Neural cell (in vitro differentiated cells): ENCODE data around the gene ASIC3. TPM values are rescaled to one million over a fixed set of nuclear protein-coding genes. Genes with fewer than 3 reads are reported as not detected.

Experiments
- H2AFZ ChIP-seq: fragments of 200-600, 300-800 bp; sonication (generic), shearing (Covaris generic); 2 replicates; pipeline ENCODE4 v1.6.0; 2014; ENCODE audit warnings: low read depth, mild to moderate bottlenecking, antibody characterized with exemption, low read length, moderate library complexity
- H3F3A ChIP-seq: fragments of 200-600 bp; shearing (Covaris generic); 2 replicates; pipeline ENCODE4 v1.6.1; 2016; ENCODE audit warnings: mild to moderate bottlenecking, moderate library complexity, mixed read lengths, antibody characterized with exemption, low read length; ENCODE audit not compliant: insufficient read depth, poor library complexity, severe bottlenecking
- H3K27ac ChIP-seq: fragments of 200-600, 300-800 bp; sonication (generic), shearing (Covaris generic); 2 replicates; pipeline ENCODE4 v1.5.1; 2014; ENCODE audit warnings: mild to moderate bottlenecking, low read length, moderate library complexity
- H3K27me3 ChIP-seq: fragments of 300-800, 200-600 bp; sonication (generic), shearing (Covaris generic); 2 replicates; pipeline ENCODE4 v1.6.0; 2014; ENCODE audit warnings: mild to moderate bottlenecking, low read depth, low read length, moderate library complexity; ENCODE audit not compliant: insufficient read depth
- H3K36me3 ChIP-seq: fragments of 300-800, 200-600 bp; sonication (generic), shearing (Covaris generic); 2 replicates; pipeline ENCODE4 v1.5.1; 2014; ENCODE audit warnings: mild to moderate bottlenecking, antibody characterized with exemption, low read length, moderate library complexity; ENCODE audit not compliant: insufficient read depth
- H3K4me2 ChIP-seq: fragments of 300-800, 200-600 bp; sonication (generic), shearing (Covaris generic); 2 replicates; pipeline ENCODE4 v1.6.0; 2014; ENCODE audit warnings: mild to moderate bottlenecking, low read length
- H3K4me3 ChIP-seq: fragments of 300-800, 200-600 bp; sonication (generic), shearing (Covaris generic); 2 replicates; pipeline ENCODE4 v1.5.1; 2014; ENCODE audit warnings: mild to moderate bottlenecking, low read length, moderate library complexity
- H3K79me2 ChIP-seq: fragments of 200-600 bp; shearing (Covaris generic); replicated peaks from 2 replicates; pipeline ENCODE4 v1.6.0; 2014; ENCODE audit warnings: mild to moderate bottlenecking, low read length, moderate library complexity; ENCODE audit not compliant: insufficient read depth
- H3K9ac ChIP-seq: fragments of 300-800, 200-600 bp; sonication (generic), shearing (Covaris generic); 2 replicates; pipeline ENCODE4 v1.6.1; 2016; ENCODE audit warnings: mild to moderate bottlenecking, low read length, mixed read lengths
- H3K9me2 ChIP-seq: fragments of 200-600 bp; shearing (Covaris generic); 2 replicates; pipeline ENCODE4 v1.6.1; 2016; ENCODE audit warnings: mild to moderate bottlenecking, low read length, mixed read lengths; ENCODE audit not compliant: insufficient read depth
- H3K9me3 ChIP-seq: fragments of 200-600, 300-800 bp; sonication (generic), shearing (Covaris generic); 2 replicates; pipeline ENCODE4 v1.6.1; 2016; ENCODE audit warnings: mild to moderate bottlenecking, mixed run types, low read length, moderate library complexity, mixed read lengths
- H4K20me1 ChIP-seq: fragments of 200-600 bp; shearing (Covaris generic); 2 replicates; pipeline ENCODE4 v1.6.1; 2016; ENCODE audit warnings: mild to moderate bottlenecking, mixed run types; ENCODE audit not compliant: insufficient read depth
- CTCF ChIP-seq: fragments of 450-650 bp; IDR thresholded peaks from 2 replicates; pipeline ENCODE4 v1.5.1; 2014; ENCODE audit warnings: antibody characterized with exemption, mild to moderate bottlenecking, moderate library complexity; ENCODE audit not compliant: poor library complexity, severe bottlenecking
- EP300 ChIP-seq: fragments of 450-650 bp; conservative IDR thresholded peaks from 2 replicates; pipeline ENCODE4 v1.6.1; 2014; ENCODE audit warnings: antibody characterized with exemption, mild to moderate bottlenecking, moderate library complexity; ENCODE audit not compliant: poor library complexity, severe bottlenecking
- EZH2 ChIP-seq: fragments of 200-600, 300-800 bp; shearing (Covaris generic), sonication (generic); IDR thresholded peaks from 2 replicates; pipeline ENCODE4 v1.6.1; 2014; ENCODE audit warnings: antibody characterized with exemption, low read length, borderline replicate concordance, mild to moderate bottlenecking; ENCODE audit not compliant: insufficient read depth, poor library complexity, severe bottlenecking
- MXI1 ChIP-seq: fragments of 450-650 bp; conservative IDR thresholded peaks from 2 replicates; pipeline ENCODE4 v1.6.1; 2014; ENCODE audit warnings: antibody characterized with exemption, mild to moderate bottlenecking; ENCODE audit not compliant: poor library complexity, severe bottlenecking
- POLR2AphosphoS5 ChIP-seq: IDR thresholded peaks from 2 replicates; pipeline ENCODE4 v1.6.1; 2012
- RAD21 ChIP-seq: fragments of 450-650 bp; conservative IDR thresholded peaks from 2 replicates; pipeline ENCODE4 v1.6.1; 2014; ENCODE audit warnings: antibody characterized with exemption, mild to moderate bottlenecking, moderate library complexity
- REST ChIP-seq: IDR thresholded peaks from 2 replicates; pipeline ENCODE4 v1.6.1; 2012; ENCODE audit warnings: borderline replicate concordance
- SMC3 ChIP-seq: fragments of 450-650 bp; conservative IDR thresholded peaks from 2 replicates; pipeline ENCODE4 v1.6.1; 2014; ENCODE audit warnings: antibody characterized with exemption, mild to moderate bottlenecking, moderate library complexity; ENCODE audit not compliant: poor library complexity
- TAF1 ChIP-seq: IDR thresholded peaks from 2 replicates; pipeline ENCODE4 v1.6.1; 2012; ENCODE audit warnings: low read depth
- polyA plus RNA-seq: library from polyadenylated mRNA; depleted of rRNA; stranded (reverse); fragments of >200 nt; gene quantifications from 2 replicates; pipeline ENCODE4 v1.2.3, GENCODE V29; 2014

Gene ASIC3
- polyA plus RNA-seq, 1 donor from 2014 or later, result 3.3 TPM

GRCh38 chr7:151101621-151102396 is 53.5 kb downstream of the ASIC3 start:
- no peak overlapping the region for H2AFZ ChIP-seq
- H3K27me3 ChIP-seq, result no peaks in the 10 kb centered on the region
- H3K9me3 ChIP-seq, result no peaks in the 10 kb centered on the region
- no peaks in the 10 kb centered on the region for H3K9me2 ChIP-seq
- H3K27ac ChIP-seq, result no peak overlapping the region
- H3K9ac ChIP-seq, result no peak overlapping the region
- peaks cover 4% of the 10 kb centered on the region for H4K20me1 ChIP-seq
- H3K36me3 ChIP-seq, result no peaks in the 10 kb centered on the region
- peaks cover 16% of the 10 kb centered on the region for H3K79me2 ChIP-seq
- TF ChIP-seq MXI1, result no peak
- TF ChIP-seq CTCF, result no peak
- TF ChIP-seq SMC3, result no peak
- TF ChIP-seq TAF1, result no peak
- TF ChIP-seq POLR2AphosphoS5, result no peak
- TF ChIP-seq RAD21, result no peak
- no peak for TF ChIP-seq REST
- TF ChIP-seq EZH2, result no peak
- TF ChIP-seq EP300, result no peak
- H3F3A ChIP-seq, result no peaks in the 10 kb centered on the region
- H3K4me3 ChIP-seq, result no peak overlapping the region
- H3K4me2 ChIP-seq, result no peak overlapping the region

Other genes with a start within 250 kb of the ASIC3 start
- 1.9 and 3.0 TPM in 2 replicates for gene TMEM176B, start 248.2 kb upstream of the ASIC3 start, polyA plus RNA-seq
- not detected in 2 replicates for gene TMEM176A, start 247.8 kb upstream of the ASIC3 start, polyA plus RNA-seq
- gene AOC1, start 196.0 kb upstream of the ASIC3 start, polyA plus RNA-seq, result not detected in 2 replicates
- gene KCNH2, start 70.2 kb upstream of the ASIC3 start, polyA plus RNA-seq, result 24.4 and 35.5 TPM in 2 replicates
- gene NOS3, start 57.5 kb upstream of the ASIC3 start, polyA plus RNA-seq, result not detected in 2 replicates
- gene ATG9B, start 24.0 kb upstream of the ASIC3 start, polyA plus RNA-seq, result 1.2 and 1.4 TPM in 2 replicates
- gene ABCB8, start 20.1 kb upstream of the ASIC3 start, polyA plus RNA-seq, result 34.4 and 40.5 TPM in 2 replicates
- 82.2 and 88.3 TPM in 2 replicates for gene CDK5, start 9.4 kb downstream of the ASIC3 start, polyA plus RNA-seq
- 2.4 and 4.8 TPM in 2 replicates for gene SLC4A2, start 11.1 kb downstream of the ASIC3 start, polyA plus RNA-seq
- 147 and 182 TPM in 2 replicates for gene FASTK, start 32.3 kb downstream of the ASIC3 start, polyA plus RNA-seq
- 35.2 and 43.9 TPM in 2 replicates for gene TMUB1, start 35.0 kb downstream of the ASIC3 start, polyA plus RNA-seq
- 92.9 and 117 TPM in 2 replicates for gene AGAP3, start 37.9 kb downstream of the ASIC3 start, polyA plus RNA-seq
- not detected in 2 replicates for gene GBX1, start 119.2 kb downstream of the ASIC3 start, polyA plus RNA-seq
- gene ASB10, start 138.7 kb downstream of the ASIC3 start, polyA plus RNA-seq, result not detected in 2 replicates
- gene H2BK1, start 162.0 kb downstream of the ASIC3 start, polyA plus RNA-seq, result not detected in 2 replicates
- gene ABCF2, start 178.7 kb downstream of the ASIC3 start, polyA plus RNA-seq, result 32.7 and 45.8 TPM in 2 replicates
- 22.1 and 22.5 TPM in 2 replicates for gene CHPF2, start 184.0 kb downstream of the ASIC3 start, polyA plus RNA-seq
- gene SMARCD3, start 200.2 kb downstream of the ASIC3 start, polyA plus RNA-seq, result 199 and 216 TPM in 2 replicates